ENCODE measurements around the gene PIK3C2B. TPM values are rescaled to one million over a fixed set of nuclear protein-coding genes. Genes with fewer than 3 reads are reported as not detected.

PIK3C2B gene
- polyA plus RNA-seq, 1 donor from 2014 or later = 23.7 TPM

GRCh38 chr1:204471687-204472086 lies 22.9 kb downstream of the PIK3C2B start:
- H3K4me3 ChIP-seq (ENCODE audit: low read length) = no peak overlapping the region
- H3K27me3 ChIP-seq (ENCODE audit: insufficient read depth, low read depth, low read length) = no peaks in the 10 kb centered on the region
- H3K36me3 ChIP-seq (ENCODE audit: insufficient read depth, low read length) = no peaks in the 10 kb centered on the region
- H4K20me1 ChIP-seq (ENCODE audit: insufficient read depth) = no peaks in the 10 kb centered on the region
- H3K27ac ChIP-seq (ENCODE audit: low read length) = no peak overlapping the region
- TF ChIP-seq, protein P1, sequence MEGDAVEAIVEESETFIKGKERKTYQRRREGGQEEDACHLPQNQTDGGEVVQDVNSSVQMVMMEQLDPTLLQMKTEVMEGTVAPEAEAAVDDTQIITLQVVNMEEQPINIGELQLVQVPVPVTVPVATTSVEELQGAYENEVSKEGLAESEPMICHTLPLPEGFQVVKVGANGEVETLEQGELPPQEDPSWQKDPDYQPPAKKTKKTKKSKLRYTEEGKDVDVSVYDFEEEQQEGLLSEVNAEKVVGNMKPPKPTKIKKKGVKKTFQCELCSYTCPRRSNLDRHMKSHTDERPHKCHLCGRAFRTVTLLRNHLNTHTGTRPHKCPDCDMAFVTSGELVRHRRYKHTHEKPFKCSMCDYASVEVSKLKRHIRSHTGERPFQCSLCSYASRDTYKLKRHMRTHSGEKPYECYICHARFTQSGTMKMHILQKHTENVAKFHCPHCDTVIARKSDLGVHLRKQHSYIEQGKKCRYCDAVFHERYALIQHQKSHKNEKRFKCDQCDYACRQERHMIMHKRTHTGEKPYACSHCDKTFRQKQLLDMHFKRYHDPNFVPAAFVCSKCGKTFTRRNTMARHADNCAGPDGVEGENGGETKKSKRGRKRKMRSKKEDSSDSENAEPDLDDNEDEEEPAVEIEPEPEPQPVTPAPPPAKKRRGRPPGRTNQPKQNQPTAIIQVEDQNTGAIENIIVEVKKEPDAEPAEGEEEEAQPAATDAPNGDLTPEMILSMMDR (IDR thresholded peaks at IDR 0.05; ENCODE audit: poor library complexity, severe bottlenecking) = no peak
- no peak for TF ChIP-seq RAD21 (conservative IDR thresholded peaks at IDR 0.05)
- no peak for TF ChIP-seq POLR2AphosphoS5 (IDR thresholded peaks at IDR 0.05)
- no peak for TF ChIP-seq TAF1 (IDR thresholded peaks at IDR 0.05; ENCODE audit: low read depth)
- TF ChIP-seq REST (IDR thresholded peaks at IDR 0.05; ENCODE audit: borderline replicate concordance) = no peak
- no peak for TF ChIP-seq EZH2 (IDR thresholded peaks at IDR 0.05; ENCODE audit: borderline replicate concordance, insufficient read depth, low read length, poor library complexity, severe bottlenecking)
- no peak for TF ChIP-seq SMC3 (conservative IDR thresholded peaks at IDR 0.05; ENCODE audit: poor library complexity)
- no peak for TF ChIP-seq EP300 (conservative IDR thresholded peaks at IDR 0.05; ENCODE audit: poor library complexity, severe bottlenecking)
- TF ChIP-seq MXI1 (conservative IDR thresholded peaks at IDR 0.05; ENCODE audit: poor library complexity, severe bottlenecking) = no peak
- no peak overlapping the region for H3K4me2 ChIP-seq (ENCODE audit: low read length)
- H3K9ac ChIP-seq (ENCODE audit: low read length) = no peak overlapping the region
- H3K9me3 ChIP-seq (ENCODE audit: low read length) = no peaks in the 10 kb centered on the region
- H3K9me2 ChIP-seq (ENCODE audit: insufficient read depth, low read length) = no peaks in the 10 kb centered on the region
- no peak overlapping the region for H2AFZ ChIP-seq (ENCODE audit: low read depth, low read length)
- H3F3A ChIP-seq (ENCODE audit: insufficient read depth, low read length, poor library complexity, severe bottlenecking) = no peaks in the 10 kb centered on the region
- peaks cover 18% of the 10 kb centered on the region for H3K79me2 ChIP-seq (replicated peaks; ENCODE audit: insufficient read depth, low read length)

- Histone ChIP-seq H3K27me3 (ENCODE audit: insufficient read depth, low read depth, low read length) (no peaks in the 10 kb centered on the region), H3K79me2 (replicated peaks; ENCODE audit: insufficient read depth, low read length) (peaks cover under 1% of the 10 kb centered on the region), H3K36me3 (ENCODE audit: insufficient read depth, low read length) (no peaks in the 10 kb centered on the region), H3K9me2 (ENCODE audit: insufficient read depth, low read length) (no peaks in the 10 kb centered on the region), H3K4me2 (ENCODE audit: low read length) (no peak overlapping the region), H3K9ac (ENCODE audit: low read length) (no peak overlapping the region), H3K27ac (ENCODE audit: low read length) (no peak overlapping the region), H3K9me3 (ENCODE audit: low read length) (no peaks in the 10 kb centered on the region), H2AFZ (ENCODE audit: low read depth, low read length) (no peak overlapping the region), H4K20me1 (ENCODE audit: insufficient read depth) (no peaks in the 10 kb centered on the region), H3F3A (ENCODE audit: insufficient read depth, low read length, poor library complexity, severe bottlenecking) (no peaks in the 10 kb centered on the region), H3K4me3 (ENCODE audit: low read length) (no peak overlapping the region)
- no peak for TF ChIP-seq EZH2 (IDR thresholded peaks at IDR 0.05; ENCODE audit: borderline replicate concordance, insufficient read depth, low read length, poor library complexity, severe bottlenecking)
Measured at GRCh38 chr1:204469304-204469703, 25.3 kb downstream of the PIK3C2B start.

All from neural cell (in vitro differentiated cells).